NOMO-1 (cell line): ENCODE measurements around the gene ZACN.

ENCODE experiments used
- DNase-seq, 2 experiments: peaks; one replicate each; lab custom pipeline; 2025; ENCODE audit not compliant: unreplicated experiment in 2 of 2; lab: John Stamatoyannopoulos, UW

The ZACN gene

DNA sequence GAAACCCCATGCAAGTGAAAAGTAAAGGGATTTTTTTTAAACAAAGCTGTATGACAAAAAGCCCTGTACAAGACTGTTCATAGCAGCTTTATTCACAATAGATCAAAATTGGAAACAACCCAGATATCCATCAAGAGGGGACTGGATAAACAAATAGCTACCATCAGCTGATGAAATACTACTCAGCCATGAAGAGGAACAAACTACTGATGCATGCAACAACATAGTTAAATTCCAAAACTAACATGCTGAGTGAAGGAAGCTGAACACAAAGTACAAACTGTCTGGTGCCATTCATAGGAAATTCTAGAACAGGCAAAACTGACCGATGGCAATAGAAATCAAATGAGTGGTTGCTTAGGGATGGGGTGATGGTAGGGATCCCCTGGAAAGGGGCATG lies 46.9 kb downstream of the ZACN start:
- DNase-seq = no peak

DNA sequence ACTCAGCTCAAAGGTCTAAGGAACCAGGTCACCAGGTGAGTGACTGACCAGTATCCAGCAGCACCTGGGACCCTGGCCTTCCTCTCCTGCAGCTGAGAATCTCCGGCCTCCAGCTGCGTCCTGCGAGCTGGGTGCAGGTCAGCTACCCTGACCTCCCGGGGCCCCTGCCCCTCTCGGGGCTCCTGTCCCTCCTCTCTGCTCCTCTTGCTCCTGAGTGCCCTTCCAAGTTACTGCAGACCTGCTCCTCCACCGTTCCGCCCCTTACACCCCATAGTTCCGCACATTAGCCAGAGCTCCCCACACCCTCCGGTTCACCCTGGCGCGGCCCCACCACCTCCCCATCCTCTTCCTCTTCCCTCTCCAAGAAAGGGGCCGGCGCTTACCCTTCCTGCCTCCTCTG lies 51.5 kb downstream of the ZACN start:
- DNase-seq = no peak

DNA sequence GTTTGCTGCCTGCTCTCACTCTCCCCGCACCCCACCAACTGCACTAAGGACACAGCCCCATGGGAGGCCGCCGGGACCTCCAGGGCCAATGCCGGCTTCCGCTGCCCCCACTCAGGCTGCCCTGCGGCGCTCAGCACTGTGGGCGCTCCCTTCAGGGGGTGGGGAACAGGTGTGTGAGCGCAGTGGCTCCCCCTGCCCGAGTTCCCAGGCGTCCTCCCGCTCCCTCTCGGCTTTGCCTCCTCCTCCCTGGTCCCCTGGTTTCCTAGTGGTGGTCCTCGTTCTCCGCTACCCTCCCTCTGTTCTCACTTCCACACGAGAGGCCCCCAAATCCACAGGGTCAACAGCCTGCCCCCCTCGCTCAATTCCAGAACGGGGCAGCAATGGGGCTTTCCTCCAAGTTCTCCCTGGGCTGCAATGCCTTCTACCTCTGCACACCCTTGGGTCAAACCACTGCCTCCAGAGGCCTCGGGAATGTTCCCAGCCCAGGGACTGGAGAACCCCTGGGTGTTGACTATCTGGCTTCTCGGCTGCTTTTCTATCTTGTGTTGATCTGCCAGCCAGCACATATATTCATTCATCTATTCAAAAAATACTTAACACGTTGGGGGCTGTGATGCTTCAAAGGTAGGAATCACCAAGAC lies 52.2 kb downstream of the ZACN start:
- DNase-seq = no peak

DNA sequence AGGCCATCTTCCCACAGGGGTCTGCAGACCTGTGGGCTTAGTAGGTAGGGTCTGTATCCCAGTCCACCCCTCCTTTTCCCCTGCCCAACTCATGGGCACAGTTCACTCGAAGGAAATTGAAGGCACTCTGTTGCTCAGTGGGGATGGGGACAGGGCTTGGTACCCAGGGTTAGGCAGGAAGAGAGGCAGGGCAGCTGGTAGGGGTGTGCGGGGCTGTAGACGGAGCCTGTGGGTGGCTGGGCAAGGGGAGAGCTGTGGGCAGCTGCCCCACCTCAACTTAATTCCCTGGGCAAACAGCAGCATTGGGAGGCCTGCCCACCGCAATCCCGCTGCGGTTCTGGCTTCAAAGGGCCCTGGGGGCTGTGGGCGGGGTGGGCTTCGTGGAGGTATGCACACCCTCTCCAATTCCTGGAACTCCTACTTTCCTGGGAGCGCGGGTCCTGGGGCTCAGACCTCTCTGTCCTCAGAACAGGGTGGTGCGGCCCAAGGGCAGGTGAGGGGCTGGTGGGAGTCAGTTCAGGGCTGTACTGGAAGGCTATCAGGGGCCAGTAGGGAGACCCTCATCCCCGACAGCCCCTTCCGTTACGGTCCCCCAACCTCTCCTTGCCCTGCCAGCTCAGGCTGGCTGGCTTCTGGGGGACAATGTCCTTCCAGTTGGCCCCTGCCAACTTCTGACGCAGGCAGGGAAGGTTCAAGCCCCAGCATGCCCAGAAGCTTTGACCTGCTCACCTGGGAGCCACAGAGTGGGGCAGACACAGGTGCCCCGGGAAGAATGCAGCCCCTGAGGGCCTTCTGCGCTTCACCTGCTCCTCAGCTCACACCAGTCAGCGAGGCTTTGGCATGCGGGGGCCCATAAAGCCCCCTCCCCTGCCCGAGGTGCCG lies 53.0 kb downstream of the ZACN start:
- no peak for DNase-seq
